B cell (primary cell): ENCODE data around the gene UNC119B. TPM values are rescaled to one million over a fixed set of nuclear protein-coding genes. Genes with fewer than 3 reads are reported as not detected.

ENCODE experiments used
- ATAC-seq: fragments of 200-7000 bp; cut with Tn5 transposase; one replicate; pipeline ENCODE4 v1.10.0; 2021; ENCODE audit warnings: low read depth, mild to moderate bottlenecking, moderate number of reproducible peaks, moderate library complexity
- CTCF ChIA-PET: fragments of 350-600 bp; sonication (Branson Sonifier 250); formaldehyde crosslinking; loops from one replicate; lab custom pipeline; 2021; ENCODE audit warnings: antibody characterized with exemption, inconsistent platforms; lab: Charles Lee
- POLR2A ChIA-PET: fragments of 350-600 bp; sonication (Branson Sonifier 250); formaldehyde crosslinking; loops from one replicate; lab custom pipeline; 2021; ENCODE audit warnings: antibody characterized with exemption; lab: Charles Lee
- DNase-seq: peaks from one replicate; pipeline ENCODE4 v3.0.0; 2013
- H2AFZ ChIP-seq: 2 replicates; pipeline ENCODE4 v1.6.1; 2012; ENCODE audit warnings: mild to moderate bottlenecking, low read depth, low read length; ENCODE audit not compliant: insufficient read depth, poor library complexity, severe bottlenecking
- H3K27ac ChIP-seq, 2 donors: 1 replicate in 1 of 2; 2 replicates in 1 of 2; pipeline ENCODE4 v1.5.1; 2012 to 2013; ENCODE audit warnings: low read length in 2 of 2, mild to moderate bottlenecking in 2 of 2, moderate library complexity in 1 of 2
- H3K27me3 ChIP-seq, 4 experiments: fragments of 200-600 bp in 1 of 4; sonication (generic) in 1 of 4; replicated peaks in 1 of 4; 1 replicate in 2 of 4; 2 replicates in 2 of 4; pipeline versions ENCODE4 v1.6.1 to v1.7.0; 2013 to 2016; ENCODE audit warnings: low read length in 3 of 4, mild to moderate bottlenecking in 2 of 4, mixed read lengths in 1 of 4, moderate library complexity in 1 of 4; ENCODE audit not compliant: insufficient read depth in 4 of 4, control insufficient read depth in 3 of 4; ENCODE audit errors: control extremely low read depth in 1 of 4
- H3K36me3 ChIP-seq, 2 experiments: replicated peaks in 1 of 2; 1 replicate in 1 of 2; 2 replicates in 1 of 2; pipeline versions ENCODE4 v1.6.1 to v1.7.1; 2013; ENCODE audit warnings: low read length in 1 of 2; ENCODE audit not compliant: insufficient read depth in 2 of 2, control insufficient read depth in 1 of 2; ENCODE audit errors: control extremely low read depth in 1 of 2, extremely low read depth in 1 of 2
- H3K4me1 ChIP-seq, 2 donors: fragments of 200-600 bp in 1 of 2; sonication (generic) in 1 of 2; 1 replicate in 1 of 2; 2 replicates in 1 of 2; pipeline versions ENCODE4 v1.5.1 to v1.6.1; 2013 to 2017; ENCODE audit warnings: low read length in 2 of 2; ENCODE audit not compliant: control insufficient read depth in 2 of 2, insufficient read depth in 2 of 2
- H3K4me2 ChIP-seq: replicated peaks from 2 replicates; pipeline ENCODE3; 2012; ENCODE audit warnings: mild to moderate bottlenecking, low read depth, low read length; ENCODE audit not compliant: poor library complexity, severe bottlenecking
- H3K4me3 ChIP-seq, 5 experiments: fragments of 200-600 bp in 1 of 5; sonication (generic) in 1 of 5; 1 replicate in 3 of 5; 2 replicates in 2 of 5; pipeline versions ENCODE4 v1.5.1 to v1.7.0; 2011 to 2016; ENCODE audit warnings: low read length in 4 of 5, mild to moderate bottlenecking in 4 of 5, low read depth in 2 of 5, control low read depth in 1 of 5, moderate library complexity in 1 of 5; ENCODE audit not compliant: insufficient read depth in 1 of 5; ENCODE audit errors: control extremely low read depth in 1 of 5, extremely low read depth in 1 of 5
- H3K79me2 ChIP-seq: fragments of 200-600 bp; sonication (generic); one replicate; pipeline ENCODE4 v1.6.0; 2016; ENCODE audit warnings: low read length; ENCODE audit not compliant: control insufficient read depth, insufficient read depth
- H3K9ac ChIP-seq: fragments of 200-600 bp; sonication (generic); 2 replicates; pipeline ENCODE4 v1.6.1; 2017; ENCODE audit warnings: mild to moderate bottlenecking, low read length, moderate library complexity
- H3K9me3 ChIP-seq, 3 donors: one replicate each; pipeline versions ENCODE4 v1.6.1 to v1.7.1; 2013; ENCODE audit warnings: low read length in 2 of 3; ENCODE audit not compliant: control insufficient read depth in 2 of 3, insufficient read depth in 1 of 3; ENCODE audit errors: control extremely low read depth in 1 of 3
- H4K20me1 ChIP-seq: 2 replicates; pipeline ENCODE4 v1.6.0; 2012; ENCODE audit warnings: mild to moderate bottlenecking, low read length; ENCODE audit not compliant: insufficient read depth, control insufficient read depth, poor library complexity, severe bottlenecking
- H3K27ac Mint-ChIP-seq: one replicate; pipeline ENCODE4 v1.8.0; 2021; ENCODE audit warnings: mixed read lengths
- H3K27me3 Mint-ChIP-seq: one replicate; pipeline ENCODE4 v1.8.0; 2021; ENCODE audit warnings: mixed read lengths
- H3K4me1 Mint-ChIP-seq: one replicate; pipeline ENCODE4 v1.8.0; 2021; ENCODE audit warnings: mixed read lengths
- H3K4me3 Mint-ChIP-seq: one replicate; pipeline ENCODE4 v1.8.0; 2021; ENCODE audit warnings: mixed read lengths
- H3K9me3 Mint-ChIP-seq: one replicate; pipeline ENCODE4 v1.8.0; 2022; ENCODE audit warnings: mixed read lengths; ENCODE audit not compliant: insufficient read depth
- CTCF ChIP-seq: fragments of 200-600 bp; IDR thresholded peaks from one replicate; pipeline ENCODE4 v1.8.0; 2022; ENCODE audit warnings: antibody characterized with exemption, mild to moderate bottlenecking
- EZH2 ChIP-seq: IDR thresholded peaks from 2 replicates; pipeline ENCODE4 v1.6.1; 2012; ENCODE audit warnings: borderline replicate concordance, low read depth, mild to moderate bottlenecking, moderate library complexity, low read length; ENCODE audit not compliant: insufficient read depth, poor library complexity, severe bottlenecking
- WGBS: methylation state at CpG from one replicate; pipeline ENCODE4 v1.1.5; 2013; ENCODE audit warnings: missing lambda C conversion rate; ENCODE audit not compliant: insufficient coverage; 5-methylcytosine and 5-hydroxymethylcytosine counted together
- intact Hi-C: fragments of 100-400 bp; cut with micrococcal nuclease; formaldehyde crosslinking; loops from one replicate; pipeline ENCODE4 v1.10.0; 2022
- polyA plus RNA-seq: library from polyadenylated mRNA; depleted of rRNA; stranded (reverse); fragments of >200 nt; gene quantifications from 2 replicates; pipeline ENCODE4 v1.2.3, GENCODE V29; 2012
- total RNA-seq, 2 donors: library from RNA; stranded (reverse); fragments of 120-200 nt in 1 of 2; gene quantifications; 1 replicate in 1 of 2; 2 replicates in 1 of 2; pipeline versions ENCODE4 v1.2.3 to v1.2.4, GENCODE V29; 2013 to 2022

The UNC119B gene
- total and polyA plus RNA-seq, 2 donors (not counting 1 experiment from before 2014, with no cell fraction given): 7.2 to 22.7 TPM

GRCh38 chr12:120749256-120749655 lies 39.0 kb downstream of the UNC119B start:
- DNase-seq (no peak), ATAC-seq (no peak)
- H3K36me3 ChIP-seq: no peaks in the 10 kb centered on the region
- H3K4me1 ChIP-seq: no peaks in the 10 kb centered on the region
- no peak overlapping the region for H3K4me3 Mint-ChIP-seq
- intact Hi-C loops: no loop called here
- H3K27ac ChIP-seq: no peak overlapping the region
- TF ChIP-seq CTCF: no peak
- TF ChIP-seq EZH2: no peak
- WGBS: 82% methylated on average over 3 of the region's 5 CpGs
- no peak overlapping the region for H3K27ac Mint-ChIP-seq
- peaks cover 0 to 2% (median 0%) of the 10 kb centered on the region in 4 experiments for H3K27me3 ChIP-seq
- H3K79me2 ChIP-seq: no peaks in the 10 kb centered on the region
- peaks cover 0 to 5% (median 0%) of the 10 kb centered on the region in 3 donors for H3K9me3 ChIP-seq
- H3K4me3 ChIP-seq: no peak overlapping the region
- H3K27me3 Mint-ChIP-seq: peaks cover 5% of the 10 kb centered on the region
- H3K4me2 ChIP-seq: no peak overlapping the region
- no peak overlapping the region for H2AFZ ChIP-seq
- no peak overlapping the region for H3K9ac ChIP-seq
- H3K9me3 Mint-ChIP-seq: no peaks in the 10 kb centered on the region
- ChIA-PET POLR2A (no interaction called here), CTCF (interaction anchor here (0.6 to 1.2 kb wide), 2 partner anchors 21 to 159 kb away, joined by 4 read pairs; no protein-coding TSS in a partner anchor)
- peaks cover 2% of the 10 kb centered on the region for H3K4me1 Mint-ChIP-seq
- H4K20me1 ChIP-seq: no peaks in the 10 kb centered on the region

GRCh38 chr12:120750806-120751205 lies 40.5 kb downstream of the UNC119B start:
- Histone ChIP-seq H3K36me3 (no peaks in the 10 kb centered on the region), H4K20me1 (no peaks in the 10 kb centered on the region), H3K27me3 (peaks cover 0 to 2% (median 0%) of the 10 kb centered on the region in 4 experiments), H3K4me2 (no peak overlapping the region), H3K9ac (no peak overlapping the region), H3K9me3 (peaks cover 0 to 13% (median 13%) of the 10 kb centered on the region in 3 donors), H3K79me2 (no peaks in the 10 kb centered on the region), H3K4me1 (no peaks in the 10 kb centered on the region), H2AFZ (no peak overlapping the region), H3K27ac (no peak overlapping the region), H3K4me3 (no peak overlapping the region)
- Mint-ChIP-seq H3K9me3 (peaks cover 5% of the 10 kb centered on the region), H3K4me3 (no peak overlapping the region), H3K27me3 (peaks cover 5% of the 10 kb centered on the region), H3K27ac (no peak overlapping the region), H3K4me1 (peaks cover 2% of the 10 kb centered on the region)
- ChIA-PET POLR2A (interaction anchor here (0.6 kb wide), 1 partner anchor 106 kb away, joined by 4 read pairs; no protein-coding TSS in a partner anchor), CTCF (interaction anchor here (2.4 kb wide), 1 partner anchor 221 kb away, joined by 14 read pairs; no protein-coding TSS in a partner anchor)
- TF ChIP-seq CTCF (no peak), EZH2 (no peak)
- DNase-seq: no peak
- WGBS: 67% methylated on average over 1 of the region's 5 CpGs
- ATAC-seq: no peak
- intact Hi-C loops: no loop called here
